A673 (cell line): ENCODE data around the gene TMEM178B.

Source experiments
- CTCF ChIP-seq: fragments of 300-800, 200-600 bp; sonication (generic); conservative IDR thresholded peaks from 2 replicates; pipeline ENCODE4 v1.5.1; 2017; ENCODE audit warnings: low read depth, mild to moderate bottlenecking, antibody characterized with exemption, low read length, moderate library complexity, mixed read lengths
- EZH2 ChIP-seq: fragments of 200-600 bp; sonication (generic); IDR thresholded peaks from 2 replicates; pipeline ENCODE4 v1.6.1; 2017; ENCODE audit warnings: borderline replicate concordance, low read depth, mild to moderate bottlenecking, mixed read lengths, antibody characterized with exemption, low read length; ENCODE audit not compliant: poor library complexity, severe bottlenecking

GRCh38 chr7:141370650-141371049 lies 296.8 kb downstream of the TMEM178B start:
- no peak for TF ChIP-seq EZH2
- no peak for TF ChIP-seq CTCF
